ENCODE measurements around the gene DPM2.
A peak's percentile ranks its signal among the peaks of the same experiment; 100 is the strongest.

DPM2 gene

GRCh38 chr9:127919253-127919815, 18.3 kb downstream of the DPM2 start:
- DNase-seq (ENCODE audit: low read depth, low spot score), result no peak

GRCh38 chr9:127918183-127919107, 19.2 kb downstream of the DPM2 start:
- no peak for DNase-seq (ENCODE audit: low read depth, low spot score)

- no peak for DNase-seq (ENCODE audit: low read depth, low spot score)
Measured at GRCh38 chr9:127917603-127918002, 20.1 kb downstream of the DPM2 start.

- peak; percentile 93 for DNase-seq (ENCODE audit: low read depth, low spot score)
Measured at GRCh38 chr9:127916720-127917581, 20.7 kb downstream of the DPM2 start, which contains the start of gene ST6GALNAC4. TSS of gene ST6GALNAC4 (minus strand) at chr9:127917041. CDS start at chr9:127916419, 622 bp downstream.

- no peak for DNase-seq (ENCODE audit: low read depth, low spot score)
Measured at GRCh38 chr9:127915801-127916719, 21.6 kb downstream of the DPM2 start.

GRCh38 chr9:127915325-127915752, 22.3 kb downstream of the DPM2 start:
- DNase-seq (ENCODE audit: low read depth, low spot score), result no peak

GRCh38 chr9:127913682-127914081, 24.0 kb downstream of the DPM2 start:
- DNase-seq (ENCODE audit: low read depth, low spot score), result no peak

- no peak for DNase-seq (ENCODE audit: low read depth, low spot score)
Measured at GRCh38 chr9:127912882-127913281, 24.8 kb downstream of the DPM2 start.

GRCh38 chr9:127912296-127912695, 25.4 kb downstream of the DPM2 start:
- DNase-seq (ENCODE audit: low read depth, low spot score), result no peak

GRCh38 chr9:127910613-127911205, 26.9 kb downstream of the DPM2 start:
- no peak for DNase-seq (ENCODE audit: low read depth, low spot score)

- no peak for DNase-seq (ENCODE audit: low read depth, low spot score)
Measured at GRCh38 chr9:127909839-127910273, 27.8 kb downstream of the DPM2 start.

GRCh38 chr9:127908660-127908926, 29.1 kb downstream of the DPM2 start:
- DNase-seq (ENCODE audit: low read depth, low spot score), result no peak

GRCh38 chr9:127907867-127908659, 29.6 kb downstream of the DPM2 start:
- no peak for DNase-seq (ENCODE audit: low read depth, low spot score)

GRCh38 chr9:127905788-127906191, 31.9 kb downstream of the DPM2 start:
- no peak for DNase-seq (ENCODE audit: low read depth, low spot score)

- no peak for DNase-seq (ENCODE audit: low read depth, low spot score)
Measured at GRCh38 chr9:127905004-127905728, 32.5 kb downstream of the DPM2 start.

GRCh38 chr9:127904561-127905003, 33.1 kb downstream of the DPM2 start:
- DNase-seq (ENCODE audit: low read depth, low spot score), result no peak

GRCh38 chr9:127903557-127904475, 33.8 kb downstream of the DPM2 start:
- DNase-seq (ENCODE audit: low read depth, low spot score), result no peak
